ENCODE measurements around the gene PDE6A.
A peak's percentile ranks its signal among the peaks of the same experiment; 100 is the strongest.

PDE6A gene

DNA sequence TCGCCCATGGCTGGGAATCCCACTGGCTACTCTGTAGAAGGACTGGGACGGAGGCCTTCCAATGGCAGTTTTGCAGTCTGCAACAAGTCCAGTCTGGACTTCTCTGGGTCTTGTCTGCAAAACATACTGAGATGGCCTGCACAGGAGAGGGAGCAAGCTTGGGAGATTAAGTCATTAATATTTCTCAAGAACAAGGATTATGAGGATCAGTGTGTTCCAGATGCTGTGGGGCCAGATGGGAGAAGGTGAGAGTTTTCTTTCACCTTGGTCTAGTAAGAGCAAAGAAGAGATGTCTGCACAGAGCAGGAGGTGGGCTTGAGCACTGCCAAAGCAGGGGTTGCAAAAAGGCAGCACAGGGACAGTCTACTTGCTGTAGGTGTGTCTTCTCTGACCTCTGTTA, at the start of gene PDE6A:
Gene PDE6A (minus strand): TSS at position 128 of the 400 bp plus-strand sequence. CDS start 120 bp downstream, at position 8.
- DNase-seq: no peak

DNA sequence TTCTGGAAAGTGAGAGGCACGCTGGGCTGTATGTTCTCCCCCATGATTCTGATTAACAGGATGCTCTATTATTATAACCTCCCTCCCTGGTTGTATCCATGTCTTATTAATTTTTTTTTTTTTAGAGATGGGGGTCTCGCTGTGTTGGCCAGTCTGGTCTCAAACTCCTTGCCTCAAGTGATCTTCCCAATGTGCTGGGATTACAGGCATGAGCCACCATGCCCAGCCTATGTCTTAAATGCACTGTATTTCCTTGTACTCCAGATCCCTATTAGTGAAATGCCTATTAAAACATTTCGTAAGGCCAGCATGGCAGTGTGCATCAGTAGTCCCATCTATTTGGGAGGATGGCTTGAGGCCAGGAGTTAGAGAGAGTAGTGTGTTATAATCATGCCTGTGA, 48.9 kb upstream of the PDE6A start:
- DNase-seq: no peak

DNA sequence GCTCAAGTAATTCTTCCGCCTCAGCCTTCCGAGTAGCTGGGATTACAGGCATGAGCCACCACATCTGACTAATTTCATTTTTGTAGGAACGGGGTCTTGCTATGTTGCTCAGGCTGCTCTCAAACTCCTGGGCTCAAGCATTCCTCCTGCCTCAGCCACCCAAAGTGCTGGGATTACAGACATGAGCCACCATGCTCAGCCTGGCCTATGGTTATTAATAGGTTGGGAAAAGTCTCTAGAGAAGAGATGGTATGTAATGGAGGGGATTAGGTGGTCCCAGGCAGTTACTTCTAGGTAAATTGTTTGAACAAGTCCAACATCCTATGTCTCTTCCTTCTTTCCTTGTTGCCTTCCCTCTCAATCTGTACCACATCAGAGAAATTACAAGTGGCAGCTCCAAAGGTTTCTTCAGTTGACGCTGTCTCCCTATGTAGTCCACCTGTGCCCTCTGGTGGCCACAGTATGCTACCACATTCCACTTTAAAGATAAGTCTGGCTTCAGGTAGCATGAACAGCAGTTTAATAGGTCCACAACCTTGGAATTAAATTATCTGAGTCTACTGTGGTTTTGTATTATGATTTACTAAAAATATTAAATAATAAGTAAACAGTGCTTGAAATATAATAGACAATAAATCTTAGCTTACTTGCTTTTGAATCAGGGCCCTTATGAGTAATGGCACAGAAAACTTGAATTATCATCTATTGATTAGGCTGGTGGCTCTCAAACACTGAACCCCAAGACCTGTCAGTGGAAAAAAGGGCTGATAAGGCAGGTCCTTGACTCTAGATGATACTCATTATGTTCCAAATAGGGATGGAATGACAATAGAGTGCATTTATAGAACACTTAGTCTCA, 46.2 kb upstream of the PDE6A start:
- peak; percentile 75 for DNase-seq

DNA sequence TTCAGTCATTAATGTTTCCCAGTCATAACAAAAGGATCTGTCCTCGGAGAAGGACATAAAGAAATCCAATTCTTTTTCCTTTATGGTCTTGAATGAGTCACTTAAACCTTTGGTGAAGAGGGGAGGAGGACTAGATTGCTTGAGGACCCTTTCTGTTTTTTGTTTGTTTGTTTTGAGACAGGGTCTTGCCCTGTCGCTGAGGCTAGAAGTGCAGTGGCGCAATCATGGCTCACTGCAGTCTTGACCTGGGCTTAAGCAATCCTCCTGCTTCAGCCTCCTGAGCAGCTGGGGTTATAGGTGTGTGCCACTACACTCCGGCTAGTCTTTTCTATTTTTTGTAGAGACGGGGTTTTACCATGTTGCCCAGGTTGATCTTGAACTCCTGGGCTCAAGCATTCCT, 43.5 kb upstream of the PDE6A start:
- DNase-seq: no peak

DNA sequence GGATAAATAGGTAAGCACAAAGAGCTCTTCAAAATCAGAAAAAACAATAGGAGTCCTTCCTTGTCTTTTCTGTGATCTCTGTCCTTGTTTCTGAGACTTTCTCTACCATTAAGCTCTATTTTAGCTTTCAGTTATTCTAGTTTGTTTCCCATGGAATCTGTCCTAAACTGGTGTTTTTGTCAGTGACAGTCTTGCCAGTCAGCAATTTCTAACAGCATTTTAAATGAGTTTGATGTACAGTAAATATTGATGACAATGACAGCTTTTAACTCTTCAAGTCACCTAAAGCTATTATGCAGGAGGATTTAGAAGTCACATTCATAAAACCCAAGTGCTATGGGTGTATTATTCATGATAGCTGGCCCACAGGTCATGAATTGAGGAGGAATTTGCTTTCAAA, 37.9 kb upstream of the PDE6A start:
- DNase-seq: no peak

DNA sequence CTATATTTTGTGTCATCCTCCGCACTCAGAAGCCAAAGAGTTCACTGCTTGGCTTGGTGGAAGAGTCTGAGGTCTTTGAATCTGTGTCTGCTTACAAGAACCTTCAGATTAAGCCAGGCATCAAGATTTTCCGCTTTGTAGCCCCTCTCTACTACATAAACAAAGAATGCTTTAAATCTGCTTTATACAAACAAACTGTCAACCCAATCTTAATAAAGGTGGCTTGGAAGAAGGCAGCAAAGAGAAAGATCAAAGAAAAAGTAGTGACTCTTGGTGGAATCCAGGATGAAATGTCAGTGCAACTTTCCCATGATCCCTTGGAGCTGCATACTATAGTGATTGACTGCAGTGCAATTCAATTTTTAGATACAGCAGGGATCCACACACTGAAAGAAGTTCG, 36.6 kb upstream of the PDE6A start:
- no peak for DNase-seq

DNA sequence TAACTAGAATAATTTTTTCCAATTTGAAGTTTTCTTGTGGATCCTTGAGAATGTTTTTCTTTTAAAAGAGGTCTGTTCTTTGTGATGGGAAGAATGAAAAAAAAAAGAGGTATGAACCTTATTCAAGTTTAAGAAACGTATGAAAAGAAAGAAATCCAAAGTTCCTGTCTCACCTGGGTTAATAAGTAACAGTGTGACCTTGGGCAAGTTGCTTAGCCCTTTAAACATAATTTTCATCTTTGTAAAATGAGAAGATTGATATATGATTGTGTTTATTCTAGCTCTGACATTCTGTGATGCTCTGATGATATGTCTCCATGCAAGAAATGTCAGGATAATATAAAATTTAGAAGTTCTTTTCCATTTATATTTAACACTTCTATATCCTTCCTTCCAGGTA, 35.3 kb upstream of the PDE6A start:
- DNase-seq: no peak

DNA sequence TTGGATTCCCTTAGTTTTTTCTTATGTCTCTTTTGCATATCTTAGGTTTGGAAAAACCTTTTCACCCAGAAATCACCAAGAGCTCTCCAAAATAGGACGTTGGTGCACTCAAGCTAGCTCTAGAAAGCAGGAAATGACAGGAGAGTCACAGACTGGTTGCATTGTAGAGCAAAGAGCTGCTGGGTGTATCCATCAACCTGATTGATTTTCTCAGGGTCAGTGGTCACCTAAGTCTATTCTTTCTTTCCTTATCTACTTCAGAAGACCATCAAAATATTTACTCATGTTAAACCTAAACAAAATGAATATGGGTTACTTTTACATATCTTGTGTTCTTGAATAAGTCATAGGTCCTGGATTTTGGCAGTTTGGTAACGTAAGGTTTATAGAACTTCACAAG, 30.8 kb upstream of the PDE6A start:
- DNase-seq: no peak

DNA sequence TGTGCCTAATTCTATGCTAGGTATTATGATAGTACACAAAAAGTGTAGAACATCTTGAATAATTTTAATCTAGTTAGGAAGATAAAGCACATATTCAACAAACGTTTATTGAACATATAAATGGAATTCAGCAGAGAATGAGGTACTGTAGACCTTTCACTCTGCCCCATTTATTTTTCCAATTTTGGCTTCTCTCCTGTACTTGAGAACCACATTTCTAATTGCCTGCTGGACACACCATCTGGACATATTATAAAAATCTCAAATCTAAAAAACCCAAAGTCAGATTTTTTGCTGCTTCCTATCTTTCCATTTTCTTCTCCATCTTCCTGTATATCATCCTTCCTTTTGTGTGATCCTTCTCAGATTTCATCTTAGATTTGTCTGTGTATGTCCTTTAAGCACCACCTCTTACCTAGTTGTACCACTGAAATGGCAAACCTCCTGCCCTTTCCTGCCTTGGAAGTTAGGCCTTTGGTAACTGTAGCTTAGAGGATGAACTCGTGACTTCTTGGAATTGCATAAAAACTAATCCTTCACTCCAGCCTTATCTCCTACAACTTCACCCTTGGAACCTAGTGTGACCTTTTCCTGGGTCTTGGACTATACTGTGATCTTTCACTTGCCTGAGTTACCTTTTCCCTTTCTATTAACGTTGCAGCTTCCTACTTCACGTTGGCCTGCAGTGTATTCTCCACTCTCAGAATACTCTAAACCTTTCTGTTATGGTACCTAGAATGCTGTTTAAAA, 24.8 kb upstream of the PDE6A start:
- DNase-seq: no peak

DNA sequence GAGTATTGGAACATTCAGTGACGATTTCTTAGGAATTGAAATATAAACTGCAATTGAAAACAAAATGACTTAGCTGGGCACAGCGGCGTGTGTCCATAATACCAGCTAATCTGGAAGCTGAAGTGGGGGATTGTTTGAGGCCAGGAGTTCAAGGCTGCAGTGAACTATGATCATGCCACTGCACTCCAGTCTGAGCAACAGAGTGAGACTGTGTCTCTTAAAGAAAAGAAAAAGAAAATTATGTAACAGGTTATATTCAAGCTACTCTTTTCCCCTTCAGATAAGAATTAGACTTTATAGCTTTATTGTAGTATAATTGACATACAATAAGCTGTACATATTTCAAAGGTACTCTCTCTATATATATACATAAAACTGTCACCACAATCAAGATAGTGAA, 22.4 kb upstream of the PDE6A start:
- DNase-seq: no peak

DNA sequence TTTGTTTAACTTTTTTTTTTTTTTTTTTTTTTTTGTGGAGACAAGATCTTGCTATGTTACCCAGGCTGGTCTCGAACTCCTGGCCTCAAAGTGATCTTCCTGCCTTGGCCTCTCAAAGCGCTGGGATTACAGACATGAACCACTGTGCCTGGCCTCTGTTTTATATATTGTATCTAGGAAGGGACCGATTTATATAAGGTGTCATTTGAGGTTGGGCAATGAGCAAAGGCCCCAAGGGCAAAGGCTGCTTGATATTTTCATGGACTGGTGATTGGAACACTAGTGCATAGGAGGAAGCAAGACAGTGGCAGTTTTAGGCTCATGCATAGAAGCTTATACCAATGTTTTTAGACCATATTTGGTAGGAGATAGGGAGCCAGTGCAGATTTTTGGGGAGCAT, 19.1 kb upstream of the PDE6A start:
- DNase-seq: no peak

DNA sequence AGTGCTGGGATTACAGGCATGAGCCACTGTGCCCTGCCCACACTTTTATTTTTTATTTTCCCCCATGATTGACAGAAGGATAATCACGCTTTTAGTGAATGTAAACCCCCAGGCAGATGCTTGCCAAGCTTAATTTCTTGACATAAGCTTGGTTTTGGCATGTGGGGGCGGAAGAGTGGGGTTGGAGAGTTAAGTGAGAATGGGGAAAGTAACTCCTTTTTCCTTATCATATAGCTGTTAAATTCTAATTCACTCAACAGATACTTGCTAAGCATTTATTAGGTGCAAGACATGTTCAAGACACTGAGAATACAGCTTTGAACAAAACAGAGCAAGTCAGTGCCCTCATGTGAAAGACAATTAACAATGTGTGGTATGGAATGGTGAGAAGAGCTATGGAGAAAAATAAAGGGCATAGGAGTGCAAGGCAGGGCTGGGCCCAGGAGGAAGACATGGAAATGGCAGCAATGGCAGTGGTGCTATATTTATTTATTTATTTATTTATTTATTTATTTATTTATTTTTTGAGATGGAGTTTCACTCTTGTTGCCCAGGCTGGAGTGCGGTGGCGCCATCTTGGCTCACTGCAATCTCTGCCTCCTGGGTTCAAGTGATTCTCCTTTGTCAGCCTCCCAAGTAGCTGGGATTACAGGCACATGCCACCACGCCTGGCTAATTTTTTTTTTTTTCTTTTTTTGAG, 18.2 kb upstream of the PDE6A start:
- no peak for DNase-seq

DNA sequence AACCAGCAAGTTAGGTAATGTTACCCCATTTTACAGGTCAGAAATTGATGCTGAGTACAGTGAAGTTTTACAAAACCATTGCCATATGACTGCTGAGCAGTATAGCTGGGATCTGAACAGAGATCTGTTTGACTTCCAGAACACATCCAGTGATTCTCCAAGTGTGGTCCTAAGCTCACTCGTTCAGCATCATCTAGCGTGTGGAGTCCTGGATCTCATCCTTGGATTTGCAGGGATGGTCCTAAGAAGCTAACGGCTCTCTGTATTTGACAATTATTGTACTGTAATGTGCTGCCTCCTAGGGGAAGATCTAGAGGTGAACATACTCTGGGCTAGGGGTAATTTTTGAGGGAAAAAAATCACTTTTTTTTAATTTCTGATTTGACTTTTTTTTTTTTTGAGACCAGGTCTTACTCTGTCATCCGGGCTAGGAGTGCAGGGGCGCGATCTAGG, 17.4 kb upstream of the PDE6A start:
- DNase-seq: peak; percentile 23

DNA sequence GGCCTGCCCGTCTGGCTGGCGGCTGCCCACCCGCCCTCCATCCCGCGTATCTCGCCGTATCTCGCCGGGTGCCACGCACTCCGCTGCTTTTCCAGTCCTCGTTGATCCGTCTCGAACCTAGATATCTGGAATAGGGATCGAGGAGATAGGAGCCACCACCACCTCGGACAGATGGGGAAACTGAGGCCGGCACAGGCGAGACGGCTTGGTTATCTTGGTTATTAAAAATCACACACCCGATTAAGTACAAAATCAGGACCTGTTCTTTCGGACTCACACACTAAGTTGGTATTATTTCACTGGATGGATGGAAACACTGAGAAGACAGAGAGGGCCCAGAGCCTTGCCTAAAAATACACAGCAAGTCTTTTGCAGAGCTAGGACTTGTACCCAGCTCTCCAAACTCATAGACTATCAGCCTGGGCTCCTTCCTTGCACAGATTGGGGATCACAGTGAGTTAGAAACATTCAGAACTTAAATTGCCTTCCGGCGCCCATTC, 16.6 kb upstream of the PDE6A start:
- DNase-seq: no peak

DNA sequence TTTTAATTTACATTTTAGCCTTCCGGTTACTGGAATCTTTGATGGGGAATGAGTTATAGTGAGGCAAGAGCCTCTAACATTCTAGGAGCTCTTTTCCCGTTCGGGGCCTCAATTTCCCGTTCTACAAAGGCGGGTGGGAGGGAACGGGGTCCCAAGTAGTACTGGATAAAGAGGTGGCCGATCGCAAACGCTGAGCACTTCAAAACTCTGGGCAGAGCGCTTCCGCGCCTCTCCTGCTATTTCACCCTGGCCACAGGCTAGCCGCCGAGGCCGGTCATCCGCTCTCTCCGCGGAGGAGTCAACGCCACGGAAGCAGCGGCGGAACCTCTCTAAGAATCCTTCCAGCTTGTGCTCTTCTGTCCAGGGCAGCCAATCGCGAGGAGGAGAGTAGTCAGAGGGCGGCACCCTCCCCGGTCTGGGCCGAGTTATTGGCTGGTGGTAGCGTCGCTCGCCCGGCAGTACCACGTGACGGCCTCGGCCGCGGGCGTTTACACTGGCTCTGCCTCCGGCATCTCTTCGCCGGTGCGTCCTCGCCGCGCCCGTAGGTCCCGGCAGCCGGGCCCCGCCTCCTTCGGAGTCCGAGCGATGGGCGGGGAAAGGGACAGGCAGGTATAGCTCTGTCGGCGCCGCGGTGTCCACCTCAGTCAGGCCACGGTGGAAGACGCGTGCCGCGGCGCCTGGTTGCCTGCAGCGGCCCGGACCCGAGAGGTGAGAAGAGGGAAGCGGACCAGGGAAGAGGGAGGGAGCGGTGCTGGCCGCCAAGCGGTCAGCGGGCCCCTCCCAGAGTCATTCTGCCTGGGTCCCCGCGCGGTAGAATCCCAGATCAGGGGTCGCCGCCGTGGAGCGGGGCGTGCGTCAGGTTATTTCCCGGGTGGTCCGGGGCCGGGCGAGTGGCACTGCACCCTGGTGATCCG, 15.9 kb upstream of the PDE6A start, which contains the start of gene SLC26A2:
Gene SLC26A2 (plus strand): TSS at position 487 of the 914 bp plus-strand sequence. CDS start 16,895 bp downstream, outside the sequence.
- DNase-seq: peak; percentile 95

DNA sequence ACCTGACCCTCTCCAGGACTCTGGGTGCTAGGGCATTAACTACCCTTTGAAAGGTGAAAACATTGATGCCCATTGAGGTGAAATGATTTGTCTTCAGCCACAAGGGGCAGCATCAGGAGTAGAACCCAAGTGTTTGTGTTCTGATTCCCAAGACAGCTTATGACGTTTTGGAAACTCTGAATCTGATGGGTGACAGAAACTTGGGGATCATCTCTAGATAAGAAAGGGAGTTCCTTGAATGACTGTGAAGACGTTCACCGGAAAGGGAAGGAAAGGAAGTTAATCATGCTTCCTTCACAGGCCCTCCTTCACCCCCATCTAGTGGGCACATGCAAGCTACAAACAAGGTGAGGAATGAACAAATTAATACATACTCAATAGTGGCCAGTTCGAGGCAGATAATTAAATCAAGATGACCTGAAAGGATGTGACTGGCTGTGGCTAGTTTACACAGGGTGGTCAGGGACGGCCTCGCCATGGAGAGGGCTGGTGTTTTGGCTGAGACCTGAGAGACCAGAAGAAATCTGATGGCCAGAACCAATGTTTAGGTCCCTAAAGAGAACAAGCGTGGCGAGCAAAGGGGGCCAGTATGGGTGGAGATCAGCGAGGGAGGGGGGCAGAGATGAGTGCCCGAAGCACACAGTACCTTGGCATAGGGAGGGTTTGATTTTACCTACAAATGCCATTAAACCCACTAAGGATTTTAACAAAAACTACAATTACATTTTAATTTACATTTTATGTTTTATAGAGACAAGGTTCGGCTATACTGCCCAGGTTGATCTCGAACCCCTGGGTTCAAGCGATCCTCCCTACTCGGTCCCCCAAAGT, 15.0 kb upstream of the PDE6A start:
- DNase-seq: peak; percentile 70

DNA sequence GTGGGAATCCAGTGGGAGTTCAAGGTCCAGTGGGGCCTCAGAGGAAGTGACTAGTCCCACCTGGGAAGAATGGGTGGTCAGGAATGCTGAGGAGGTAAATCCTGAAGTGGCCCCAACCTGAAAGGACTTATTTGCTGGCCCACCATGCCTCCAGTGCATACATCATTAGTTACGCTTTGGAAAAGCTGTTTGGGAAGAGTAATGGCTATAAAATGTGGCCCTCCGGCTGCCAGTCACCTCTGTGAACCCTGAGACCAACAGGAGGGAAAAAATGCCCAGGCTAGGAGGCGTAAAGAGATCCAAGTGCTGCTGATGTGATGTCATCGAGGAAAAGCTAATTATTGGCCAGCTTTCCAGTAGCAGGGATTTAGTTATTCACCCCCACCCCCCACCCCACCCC, 13.3 kb upstream of the PDE6A start:
- no peak for DNase-seq

DNA sequence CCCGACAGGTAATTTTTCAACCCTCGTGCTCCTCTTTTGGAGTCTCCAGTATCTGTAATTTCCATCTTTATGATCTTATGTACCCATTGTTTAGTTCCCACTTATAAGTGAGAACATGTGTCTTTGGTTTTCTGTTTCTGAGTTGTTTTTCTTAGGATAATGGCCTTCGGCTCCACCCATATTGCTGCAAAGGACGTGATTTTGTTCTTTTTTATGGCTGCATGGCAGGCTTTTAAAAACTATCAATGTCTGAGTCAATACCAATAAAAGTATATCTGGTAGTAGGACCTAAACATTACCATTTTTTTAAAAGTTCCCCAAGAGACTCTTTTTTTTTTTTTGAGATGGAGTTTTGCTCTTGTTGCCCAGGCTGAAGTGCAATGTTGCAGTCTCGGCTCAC, 12.1 kb upstream of the PDE6A start:
- DNase-seq: no peak

DNA sequence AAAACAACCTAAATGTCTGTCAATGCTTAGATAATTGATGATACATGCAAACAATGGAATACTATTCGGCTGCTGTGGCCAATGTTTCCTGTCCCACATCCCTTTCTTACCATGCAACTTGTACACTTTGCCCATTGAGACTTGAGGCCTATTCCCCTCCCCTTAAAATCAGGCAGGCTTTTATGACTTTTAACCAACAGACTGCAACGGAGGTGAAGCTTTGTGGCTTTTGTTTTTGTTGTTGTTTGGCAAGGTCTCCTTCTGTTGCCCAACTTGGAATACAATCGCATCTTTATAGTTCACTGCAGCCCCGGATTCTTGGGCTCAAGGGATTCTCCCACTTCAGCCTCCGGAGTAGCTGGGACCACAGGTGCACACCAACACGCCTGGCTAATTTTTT, 10.2 kb upstream of the PDE6A start:
- no peak for DNase-seq

DNA sequence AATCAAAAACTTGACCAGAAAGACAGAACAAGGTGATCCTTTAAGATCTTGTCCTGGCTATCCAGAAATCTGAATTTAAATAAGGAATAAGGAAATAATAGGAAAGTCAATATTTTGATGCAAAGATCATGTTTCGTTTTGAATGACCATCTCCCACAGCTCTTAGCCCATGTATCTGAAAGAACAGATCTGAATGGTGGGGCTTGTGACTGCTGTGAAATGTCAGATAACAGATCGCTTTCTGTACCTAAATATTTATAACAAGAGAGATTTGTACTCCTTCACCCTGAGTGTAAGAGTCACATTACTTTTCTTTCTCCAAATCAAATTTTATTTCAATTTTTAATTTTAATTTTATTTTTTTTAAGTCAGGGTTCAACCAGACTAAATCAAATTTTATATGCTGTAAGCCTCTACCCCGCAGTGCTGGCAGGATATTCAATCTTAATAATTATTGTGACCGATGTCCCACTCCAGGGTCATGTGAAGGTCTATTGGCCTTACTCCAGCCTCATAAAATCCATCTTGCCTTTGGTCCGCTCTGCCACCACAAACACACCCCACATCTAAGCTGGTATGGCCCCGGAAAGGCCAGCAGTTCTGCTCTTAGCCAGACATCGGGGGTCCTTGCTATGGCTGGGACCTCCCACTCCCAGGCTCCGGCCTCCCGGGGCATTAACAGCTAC, 9.0 kb upstream of the PDE6A start:
- no peak for DNase-seq
